ENCODE results near the gene KCNK16.

DNA sequence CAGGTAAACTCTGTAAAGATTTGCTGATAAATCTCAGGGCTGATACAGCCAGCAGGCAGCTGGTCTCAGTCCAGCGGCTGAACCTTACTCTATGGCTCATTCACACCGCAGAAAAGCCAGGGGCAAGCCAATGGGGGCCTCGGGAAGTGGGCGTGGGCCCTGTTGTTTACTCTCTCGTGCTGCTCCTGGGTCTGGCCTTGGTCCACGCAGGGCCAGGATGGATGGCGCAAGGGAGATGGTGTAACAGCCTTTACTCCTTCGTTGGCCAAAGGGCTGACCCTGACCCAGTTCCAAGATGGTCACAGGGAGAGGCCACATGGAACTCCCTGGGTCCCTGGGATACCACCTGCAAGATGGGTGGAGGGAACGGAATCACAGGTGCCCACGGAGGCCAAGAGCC is 24.4 kb downstream of the KCNK16 start:
- TF ChIP-seq CTCF (conservative IDR thresholded peaks at IDR 0.05 in 1 of 2, IDR thresholded peaks at IDR 0.05 in 1 of 2; ENCODE audit: extremely low read depth in 1 of 2, insufficient read depth in 1 of 2, low read depth in 1 of 2, low read length in 2 of 2) (no peak), EZH2 (IDR thresholded peaks at IDR 0.05; ENCODE audit: borderline replicate concordance, low read length) (no peak)

Data from mammary epithelial cell (primary cell).